ENCODE measurements around the gene CA14.
"Not testable (repeated sequence)": the region's sequence is repeated elsewhere in the genome, so short reads cannot be mapped to it uniquely, and the experiment has no call there.

CA14 gene

GRCh38 chr1:150257624-150258585 is at the start of gene CA14:
TSS of gene CA14 (plus strand) at chr1:150257774. CDS start at chr1:150258129, 355 bp downstream.
- H3K36me3 ChIP-seq (ENCODE audit: control insufficient read depth, insufficient read depth, low read length, severe bottlenecking): no peaks in the 10 kb centered on the region
- no peaks in the 10 kb centered on the region for H3K9me3 ChIP-seq (ENCODE audit: control insufficient read depth, low read length)
- H3K27me3 ChIP-seq (replicated peaks; ENCODE audit: control insufficient read depth, insufficient read depth, low read length): peaks cover 16% of the 10 kb centered on the region
- H3K4me3 ChIP-seq (ENCODE audit: low read length): peak within 1 kb of the TSS; percentile 70
- no peak for DNase-seq (ENCODE audit: low read depth)
- no peak within 1 kb of the TSS for H3K9ac ChIP-seq (ENCODE audit: low read length)
- peaks cover 24% of the 10 kb centered on the region for H3K4me1 ChIP-seq (ENCODE audit: control insufficient read depth, insufficient read depth, low read length)

- DNase-seq (ENCODE audit: low read depth); H3K9me3 ChIP-seq (ENCODE audit: control insufficient read depth, low read length); H3K4me3 ChIP-seq (ENCODE audit: low read length); H3K36me3 ChIP-seq (ENCODE audit: control insufficient read depth, insufficient read depth, low read length, severe bottlenecking); H3K9ac ChIP-seq (ENCODE audit: low read length); H3K4me1 ChIP-seq (ENCODE audit: control insufficient read depth, insufficient read depth, low read length); H3K27me3 ChIP-seq (replicated peaks; ENCODE audit: control insufficient read depth, insufficient read depth, low read length): not testable (repeated sequence)
These were observed 49.1 kb upstream of the CA14 start for GRCh38 chr1:150208460-150208859.

- no peak overlapping the region for H3K9ac ChIP-seq (ENCODE audit: low read length)
- DNase-seq (ENCODE audit: low read depth): no peak
These were observed 47.5 kb upstream of the CA14 start for GRCh38 chr1:150210091-150210490.

GRCh38 chr1:150210706-150211105 is 46.9 kb upstream of the CA14 start:
- Histone ChIP-seq H3K4me1 (ENCODE audit: control insufficient read depth, insufficient read depth, low read length) (no peaks in the 10 kb centered on the region), H3K9me3 (ENCODE audit: control insufficient read depth, low read length) (no peaks in the 10 kb centered on the region), H3K27me3 (replicated peaks; ENCODE audit: control insufficient read depth, insufficient read depth, low read length) (no peaks in the 10 kb centered on the region), H3K36me3 (ENCODE audit: control insufficient read depth, insufficient read depth, low read length, severe bottlenecking) (no peaks in the 10 kb centered on the region), H3K9ac (ENCODE audit: low read length) (no peak overlapping the region), H3K4me3 (ENCODE audit: low read length) (no peak overlapping the region)
- no peak for DNase-seq (ENCODE audit: low read depth)

More at GRCh38 chr1:150210091-150210490, 47.5 kb upstream of the CA14 start:
- Histone ChIP-seq H3K36me3 (ENCODE audit: control insufficient read depth, insufficient read depth, low read length, severe bottlenecking) (no peaks in the 10 kb centered on the region), H3K27me3 (replicated peaks; ENCODE audit: control insufficient read depth, insufficient read depth, low read length) (no peaks in the 10 kb centered on the region), H3K4me1 (ENCODE audit: control insufficient read depth, insufficient read depth, low read length) (no peaks in the 10 kb centered on the region), H3K9me3 (ENCODE audit: control insufficient read depth, low read length) (no peaks in the 10 kb centered on the region), H3K4me3 (ENCODE audit: low read length) (no peak overlapping the region)

- Histone ChIP-seq H3K4me3 (ENCODE audit: low read length) (no peak overlapping the region), H3K4me1 (ENCODE audit: control insufficient read depth, insufficient read depth, low read length) (no peaks in the 10 kb centered on the region), H3K27me3 (replicated peaks; ENCODE audit: control insufficient read depth, insufficient read depth, low read length) (no peaks in the 10 kb centered on the region), H3K9me3 (ENCODE audit: control insufficient read depth, low read length) (no peaks in the 10 kb centered on the region), H3K36me3 (ENCODE audit: control insufficient read depth, insufficient read depth, low read length, severe bottlenecking) (no peaks in the 10 kb centered on the region), H3K9ac (ENCODE audit: low read length) (no peak overlapping the region)
- DNase-seq (ENCODE audit: low read depth): no peak
These were observed 45.5 kb upstream of the CA14 start for GRCh38 chr1:150212070-150212469.

GRCh38 chr1:150213170-150214098 is 44.1 kb upstream of the CA14 start:
- peak overlapping the region; percentile 81 for H3K9ac ChIP-seq (ENCODE audit: low read length)
- H3K9me3 ChIP-seq (ENCODE audit: control insufficient read depth, low read length): no peaks in the 10 kb centered on the region
- peak; percentile 91 for DNase-seq (ENCODE audit: low read depth)
- no peaks in the 10 kb centered on the region for H3K27me3 ChIP-seq (replicated peaks; ENCODE audit: control insufficient read depth, insufficient read depth, low read length)
- H3K4me1 ChIP-seq (ENCODE audit: control insufficient read depth, insufficient read depth, low read length): no peaks in the 10 kb centered on the region
- peak overlapping the region; percentile 82 for H3K4me3 ChIP-seq (ENCODE audit: low read length)
- no peaks in the 10 kb centered on the region for H3K36me3 ChIP-seq (ENCODE audit: control insufficient read depth, insufficient read depth, low read length, severe bottlenecking)

GRCh38 chr1:150214099-150214756 is 43.3 kb upstream of the CA14 start:
- H3K9ac ChIP-seq (ENCODE audit: low read length): peak overlapping the region; percentile 81
- not testable (repeated sequence) for H3K4me1 ChIP-seq (ENCODE audit: control insufficient read depth, insufficient read depth, low read length); H3K36me3 ChIP-seq (ENCODE audit: control insufficient read depth, insufficient read depth, low read length, severe bottlenecking); DNase-seq (ENCODE audit: low read depth); H3K9me3 ChIP-seq (ENCODE audit: control insufficient read depth, low read length); H3K27me3 ChIP-seq (replicated peaks; ENCODE audit: control insufficient read depth, insufficient read depth, low read length)
- peak overlapping the region; percentile 82 for H3K4me3 ChIP-seq (ENCODE audit: low read length)

GRCh38 chr1:150215855-150216254 is 41.7 kb upstream of the CA14 start:
- not testable (repeated sequence) for DNase-seq (ENCODE audit: low read depth); H3K4me1 ChIP-seq (ENCODE audit: control insufficient read depth, insufficient read depth, low read length); H3K36me3 ChIP-seq (ENCODE audit: control insufficient read depth, insufficient read depth, low read length, severe bottlenecking); H3K9me3 ChIP-seq (ENCODE audit: control insufficient read depth, low read length); H3K27me3 ChIP-seq (replicated peaks; ENCODE audit: control insufficient read depth, insufficient read depth, low read length); H3K4me3 ChIP-seq (ENCODE audit: low read length); H3K9ac ChIP-seq (ENCODE audit: low read length)

- Histone ChIP-seq H3K9me3 (ENCODE audit: control insufficient read depth, low read length) (no peaks in the 10 kb centered on the region), H3K36me3 (ENCODE audit: control insufficient read depth, insufficient read depth, low read length, severe bottlenecking) (peaks cover 25% of the 10 kb centered on the region), H3K4me3 (ENCODE audit: low read length) (no peak overlapping the region), H3K9ac (ENCODE audit: low read length) (no peak overlapping the region), H3K4me1 (ENCODE audit: control insufficient read depth, insufficient read depth, low read length) (no peaks in the 10 kb centered on the region), H3K27me3 (replicated peaks; ENCODE audit: control insufficient read depth, insufficient read depth, low read length) (no peaks in the 10 kb centered on the region)
- DNase-seq (ENCODE audit: low read depth): peak; percentile 73
These were observed 36.0 kb upstream of the CA14 start for GRCh38 chr1:150221552-150221951.

- H3K36me3 ChIP-seq (ENCODE audit: control insufficient read depth, insufficient read depth, low read length, severe bottlenecking): peaks cover 42% of the 10 kb centered on the region
- no peak for DNase-seq (ENCODE audit: low read depth)
- no peaks in the 10 kb centered on the region for H3K27me3 ChIP-seq (replicated peaks; ENCODE audit: control insufficient read depth, insufficient read depth, low read length)
- no peak overlapping the region for H3K9ac ChIP-seq (ENCODE audit: low read length)
- H3K4me1 ChIP-seq (ENCODE audit: control insufficient read depth, insufficient read depth, low read length): no peaks in the 10 kb centered on the region
- H3K4me3 ChIP-seq (ENCODE audit: low read length): no peak overlapping the region
- H3K9me3 ChIP-seq (ENCODE audit: control insufficient read depth, low read length): no peaks in the 10 kb centered on the region
These were observed 32.6 kb upstream of the CA14 start for GRCh38 chr1:150224983-150225382.

GRCh38 chr1:150225546-150225945 is 32.0 kb upstream of the CA14 start:
- Histone ChIP-seq H3K9me3 (ENCODE audit: control insufficient read depth, low read length) (no peaks in the 10 kb centered on the region), H3K36me3 (ENCODE audit: control insufficient read depth, insufficient read depth, low read length, severe bottlenecking) (peaks cover 39% of the 10 kb centered on the region), H3K4me3 (ENCODE audit: low read length) (no peak overlapping the region), H3K9ac (ENCODE audit: low read length) (no peak overlapping the region), H3K4me1 (ENCODE audit: control insufficient read depth, insufficient read depth, low read length) (no peaks in the 10 kb centered on the region), H3K27me3 (replicated peaks; ENCODE audit: control insufficient read depth, insufficient read depth, low read length) (no peaks in the 10 kb centered on the region)
- DNase-seq (ENCODE audit: low read depth): no peak

Measured in adipocyte (in vitro differentiated cells).